Nephron progenitor cell (in vitro differentiated cells): ENCODE data around the gene TEKT5.

Experiments used
- DNase-seq: peaks from one replicate; pipeline ENCODE4 v3.0.0; 2021
- H3K27ac Mint-ChIP-seq: 2 replicates; pipeline ENCODE4 v1.8.0; 2021; ENCODE audit warnings: mild to moderate bottlenecking, moderate library complexity, mixed read lengths
- H3K27me3 Mint-ChIP-seq: 2 replicates; pipeline ENCODE4 v1.8.0; 2021; ENCODE audit warnings: mild to moderate bottlenecking, low read depth, mixed read lengths; ENCODE audit not compliant: poor library complexity
- H3K36me3 Mint-ChIP-seq: 2 replicates; pipeline ENCODE4 v1.8.0; 2021; ENCODE audit warnings: low read depth, mixed read lengths
- H3K4me1 Mint-ChIP-seq: 2 replicates; pipeline ENCODE4 v1.8.0; 2021; ENCODE audit warnings: mixed read lengths
- H3K4me3 Mint-ChIP-seq: 2 replicates; pipeline ENCODE4 v1.8.0; 2021; ENCODE audit warnings: mild to moderate bottlenecking, moderate library complexity, mixed read lengths
- H3K9me3 Mint-ChIP-seq: 2 replicates; pipeline ENCODE4 v1.8.0; 2021; ENCODE audit warnings: mild to moderate bottlenecking, moderate library complexity, mixed read lengths
- TF ChIP-seq, protein P1 (sequence below): fragments of 200-600 bp; sonication (generic); IDR thresholded peaks from 2 replicates; pipeline ENCODE4 v1.5.0; 2021; ENCODE audit warnings: antibody characterized with exemption

TEKT5 gene

GRCh38 chr16:10646581-10647263, 48.0 kb downstream of the TEKT5 start:
- Mint-ChIP-seq H3K9me3 (no peaks in the 10 kb centered on the region), H3K36me3 (no peaks in the 10 kb centered on the region), H3K27ac (no peak overlapping the region), H3K4me1 (peaks cover 11% of the 10 kb centered on the region), H3K4me3 (no peak overlapping the region), H3K27me3 (no peaks in the 10 kb centered on the region)
- DNase-seq: no peak
- TF ChIP-seq, protein P1, sequence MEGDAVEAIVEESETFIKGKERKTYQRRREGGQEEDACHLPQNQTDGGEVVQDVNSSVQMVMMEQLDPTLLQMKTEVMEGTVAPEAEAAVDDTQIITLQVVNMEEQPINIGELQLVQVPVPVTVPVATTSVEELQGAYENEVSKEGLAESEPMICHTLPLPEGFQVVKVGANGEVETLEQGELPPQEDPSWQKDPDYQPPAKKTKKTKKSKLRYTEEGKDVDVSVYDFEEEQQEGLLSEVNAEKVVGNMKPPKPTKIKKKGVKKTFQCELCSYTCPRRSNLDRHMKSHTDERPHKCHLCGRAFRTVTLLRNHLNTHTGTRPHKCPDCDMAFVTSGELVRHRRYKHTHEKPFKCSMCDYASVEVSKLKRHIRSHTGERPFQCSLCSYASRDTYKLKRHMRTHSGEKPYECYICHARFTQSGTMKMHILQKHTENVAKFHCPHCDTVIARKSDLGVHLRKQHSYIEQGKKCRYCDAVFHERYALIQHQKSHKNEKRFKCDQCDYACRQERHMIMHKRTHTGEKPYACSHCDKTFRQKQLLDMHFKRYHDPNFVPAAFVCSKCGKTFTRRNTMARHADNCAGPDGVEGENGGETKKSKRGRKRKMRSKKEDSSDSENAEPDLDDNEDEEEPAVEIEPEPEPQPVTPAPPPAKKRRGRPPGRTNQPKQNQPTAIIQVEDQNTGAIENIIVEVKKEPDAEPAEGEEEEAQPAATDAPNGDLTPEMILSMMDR: no peak

DNA sequence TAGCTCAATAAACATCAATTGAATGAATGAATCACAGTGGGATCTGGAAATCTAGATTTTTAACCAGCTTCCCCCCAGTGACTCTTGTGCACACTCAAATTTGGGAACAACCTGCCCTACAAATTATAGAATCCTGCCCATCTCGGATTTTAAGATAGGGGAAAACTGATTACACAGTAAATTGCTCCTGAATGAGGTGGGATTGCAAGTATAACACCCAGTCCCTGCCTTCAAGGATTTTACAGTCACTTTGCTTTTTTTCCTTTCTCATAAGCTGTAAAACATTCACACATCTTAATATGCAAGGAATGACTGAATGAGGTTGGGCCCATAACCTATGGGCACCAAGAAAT, 48.5 kb downstream of the TEKT5 start:
- H3K36me3 Mint-ChIP-seq: no peaks in the 10 kb centered on the region

DNA sequence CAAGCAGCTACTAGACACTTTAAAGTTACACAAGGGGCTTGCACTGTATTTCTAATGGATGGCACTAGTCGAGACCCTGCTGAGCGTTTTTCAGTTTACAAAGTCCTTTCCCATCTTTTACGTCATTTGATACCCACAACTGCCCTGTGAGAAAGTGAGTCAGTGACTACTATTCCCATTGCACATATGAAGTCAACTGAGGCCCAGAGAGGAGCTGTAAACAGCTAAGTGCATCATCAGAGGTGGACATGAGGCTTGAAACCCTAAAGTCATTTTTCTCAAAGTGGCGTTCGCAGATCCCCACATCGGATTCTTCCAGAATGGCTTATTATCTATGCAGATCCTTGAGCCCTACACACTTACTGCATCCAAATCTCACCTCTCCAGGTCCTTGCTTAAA, 50.6 kb downstream of the TEKT5 start:
- H3K4me1 Mint-ChIP-seq: peaks cover 11% of the 10 kb centered on the region
- TF ChIP-seq, protein P1: no peak
- peaks cover 11% of the 10 kb centered on the region for H3K27me3 Mint-ChIP-seq

More for the DNA sequence above, 48.5 kb downstream of the TEKT5 start:
- Mint-ChIP-seq H3K4me3 (no peak overlapping the region), H3K27me3 (no peaks in the 10 kb centered on the region), H3K27ac (no peak overlapping the region), H3K9me3 (no peaks in the 10 kb centered on the region), H3K4me1 (peaks cover 11% of the 10 kb centered on the region)
- TF ChIP-seq, protein P1: no peak
- no peak for DNase-seq

GRCh38 chr16:10642964-10643363, 51.8 kb downstream of the TEKT5 start:
- peaks cover 11% of the 10 kb centered on the region for H3K4me1 Mint-ChIP-seq
- peaks cover 7% of the 10 kb centered on the region for H3K9me3 Mint-ChIP-seq
- TF ChIP-seq, protein P1: no peak
- DNase-seq: no peak
- H3K4me3 Mint-ChIP-seq: no peak overlapping the region
- no peaks in the 10 kb centered on the region for H3K36me3 Mint-ChIP-seq
- peaks cover 11% of the 10 kb centered on the region for H3K27me3 Mint-ChIP-seq
- no peak overlapping the region for H3K27ac Mint-ChIP-seq

More for the DNA sequence above, 50.6 kb downstream of the TEKT5 start:
- H3K9me3 Mint-ChIP-seq: peaks cover 7% of the 10 kb centered on the region
- no peaks in the 10 kb centered on the region for H3K36me3 Mint-ChIP-seq
- no peak for DNase-seq
- H3K27ac Mint-ChIP-seq: no peak overlapping the region
- H3K4me3 Mint-ChIP-seq: no peak overlapping the region

DNA sequence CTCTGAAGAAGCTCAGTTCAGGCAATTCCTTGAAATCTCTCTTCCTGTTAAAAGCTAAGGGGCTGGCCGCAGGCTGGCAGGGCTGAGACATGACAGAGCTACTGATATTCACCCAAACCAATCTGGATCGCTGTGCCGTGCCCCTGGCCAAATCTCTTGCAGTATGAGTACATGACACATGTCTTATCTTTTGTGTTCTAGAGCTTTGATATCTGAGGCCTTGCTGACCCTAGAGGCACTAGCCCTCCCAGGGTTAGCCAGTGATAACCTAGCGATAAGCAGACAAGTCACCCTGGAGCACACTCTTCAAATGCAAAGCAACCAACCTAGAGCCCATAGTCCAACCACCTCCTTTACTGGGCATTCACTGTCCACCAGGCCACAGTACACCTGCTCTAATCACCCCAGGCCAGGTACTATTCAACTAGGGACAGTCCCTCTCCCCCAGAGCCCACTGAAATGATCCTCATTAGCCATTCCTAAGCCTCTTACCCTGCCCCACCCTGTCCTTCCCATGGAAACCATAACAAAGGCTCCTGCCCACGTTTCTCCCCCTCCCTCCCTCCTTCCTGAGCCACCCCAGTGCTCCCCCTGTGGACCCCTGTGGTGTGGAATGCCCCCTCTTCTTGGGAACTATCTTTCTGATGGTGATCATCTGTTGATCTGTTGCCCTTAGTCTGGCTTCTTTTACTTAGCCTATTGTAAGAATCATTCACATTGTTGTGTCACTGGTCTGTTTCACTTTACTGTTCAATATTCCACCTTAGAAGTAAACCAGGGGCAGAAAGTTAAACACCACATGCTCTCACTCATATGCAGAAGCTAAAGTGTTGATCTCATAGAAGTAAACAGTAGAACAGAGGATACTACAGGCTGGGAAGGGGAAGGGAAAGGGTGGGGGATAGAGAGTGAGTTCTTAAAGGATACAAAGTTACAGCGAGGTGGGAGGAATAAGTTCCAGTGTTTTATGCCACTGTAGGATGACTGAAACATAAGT, 52.5 kb downstream of the TEKT5 start:
- H3K4me1 Mint-ChIP-seq: peaks cover 11% of the 10 kb centered on the region
- peaks cover 7% of the 10 kb centered on the region for H3K9me3 Mint-ChIP-seq
- TF ChIP-seq, protein P1: no peak
- H3K27ac Mint-ChIP-seq: no peak overlapping the region
- DNase-seq: no peak
- no peaks in the 10 kb centered on the region for H3K36me3 Mint-ChIP-seq
- H3K27me3 Mint-ChIP-seq: peaks cover 11% of the 10 kb centered on the region
- no peak overlapping the region for H3K4me3 Mint-ChIP-seq
